Measurements from ENCODE around the gene BCO1.

The BCO1 gene

GRCh38 chr16:81232740-81233367, 5.6 kb upstream of the BCO1 start:
- DNase-seq (ENCODE audit: low read depth), result no peak

- no peak for DNase-seq (ENCODE audit: low read depth)
Observed at GRCh38 chr16:81237282-81237681, 1.2 kb upstream of the BCO1 start.

- DNase-seq (ENCODE audit: low read depth), result no peak
Observed at GRCh38 chr16:81237942-81238295, 570 bp upstream of the BCO1 start.

GRCh38 chr16:81239367-81240121, 1.1 kb downstream of the BCO1 start:
- no peak for DNase-seq (ENCODE audit: low read depth)

GRCh38 chr16:81241706-81242105, 3.2 kb downstream of the BCO1 start:
- no peak for DNase-seq (ENCODE audit: low read depth)

- no peak for DNase-seq (ENCODE audit: low read depth)
Observed at GRCh38 chr16:81242977-81243618, 4.6 kb downstream of the BCO1 start.

- DNase-seq (ENCODE audit: low read depth), result no peak
Observed at GRCh38 chr16:81243942-81244341, 5.5 kb downstream of the BCO1 start.

- DNase-seq (ENCODE audit: low read depth), result no peak
Observed at GRCh38 chr16:81251871-81252270, 13.4 kb downstream of the BCO1 start.

GRCh38 chr16:81253141-81253540, 14.7 kb downstream of the BCO1 start:
- no peak for DNase-seq (ENCODE audit: low read depth)

GRCh38 chr16:81254922-81255526, 16.5 kb downstream of the BCO1 start:
- no peak for DNase-seq (ENCODE audit: low read depth)

- no peak for DNase-seq (ENCODE audit: low read depth)
Observed at GRCh38 chr16:81259916-81260315, 21.4 kb downstream of the BCO1 start.

GRCh38 chr16:81261049-81261648, 22.7 kb downstream of the BCO1 start:
- DNase-seq (ENCODE audit: low read depth), result no peak

GRCh38 chr16:81263470-81264220, 25.2 kb downstream of the BCO1 start:
- no peak for DNase-seq (ENCODE audit: low read depth)

GRCh38 chr16:81264386-81264785, 25.9 kb downstream of the BCO1 start:
- no peak for DNase-seq (ENCODE audit: low read depth)

GRCh38 chr16:81265052-81265451, 26.6 kb downstream of the BCO1 start:
- no peak for DNase-seq (ENCODE audit: low read depth)

- DNase-seq (ENCODE audit: low read depth), result no peak
Observed at GRCh38 chr16:81265658-81266451, 27.4 kb downstream of the BCO1 start.

- DNase-seq (ENCODE audit: low read depth), result no peak
Observed at GRCh38 chr16:81266680-81267095, 28.2 kb downstream of the BCO1 start.

GRCh38 chr16:81268509-81268908, 30.0 kb downstream of the BCO1 start:
- no peak for DNase-seq (ENCODE audit: low read depth)

GRCh38 chr16:81273223-81273950, 34.9 kb downstream of the BCO1 start:
- DNase-seq (ENCODE audit: low read depth), result no peak

GRCh38 chr16:81275064-81275532, 36.6 kb downstream of the BCO1 start:
- DNase-seq (ENCODE audit: low read depth), result no peak
